Activated effector memory CD4-positive, alpha-beta T cell treated with anti-CD3 and anti-CD28 coated beads, Interleukin-2, amount 50 U/mL, for 16 hours (primary cell): ENCODE data around the gene FAM184B.

ENCODE experiments used
- DNase-seq: peaks from one replicate; pipeline ENCODE4 v3.0.0-alpha.2; 2020

Gene FAM184B

DNA sequence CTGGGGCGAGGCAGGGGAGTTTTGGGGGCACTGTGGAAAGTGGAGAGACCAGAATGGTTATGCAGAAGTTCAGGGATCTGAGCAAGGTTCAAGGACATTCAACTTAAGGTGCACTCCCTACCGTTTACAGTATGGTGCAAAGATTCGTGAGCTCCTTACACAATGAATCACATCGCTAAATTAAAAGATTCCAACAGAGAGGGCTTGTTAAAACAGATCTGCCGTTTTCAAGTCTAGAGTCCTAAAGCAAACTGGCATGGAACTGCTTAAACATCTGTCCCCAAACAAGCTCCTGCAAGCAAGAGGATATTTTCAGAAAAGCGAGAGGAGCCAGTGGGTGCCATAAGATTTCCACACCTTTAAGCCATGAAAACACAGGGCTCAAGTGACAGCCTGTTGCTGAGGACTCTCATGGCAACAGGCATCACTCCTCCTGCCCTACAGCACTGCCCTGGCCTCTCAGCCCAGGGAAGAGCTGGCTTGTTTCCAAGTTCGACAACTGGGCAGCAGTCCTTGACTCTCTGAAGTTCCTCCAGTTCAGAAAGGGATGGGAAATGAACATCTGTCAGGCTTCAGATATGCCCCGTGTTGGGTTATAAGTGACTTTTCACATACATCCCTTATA, 10.0 kb downstream of the FAM184B start:
- no peak for DNase-seq

DNA sequence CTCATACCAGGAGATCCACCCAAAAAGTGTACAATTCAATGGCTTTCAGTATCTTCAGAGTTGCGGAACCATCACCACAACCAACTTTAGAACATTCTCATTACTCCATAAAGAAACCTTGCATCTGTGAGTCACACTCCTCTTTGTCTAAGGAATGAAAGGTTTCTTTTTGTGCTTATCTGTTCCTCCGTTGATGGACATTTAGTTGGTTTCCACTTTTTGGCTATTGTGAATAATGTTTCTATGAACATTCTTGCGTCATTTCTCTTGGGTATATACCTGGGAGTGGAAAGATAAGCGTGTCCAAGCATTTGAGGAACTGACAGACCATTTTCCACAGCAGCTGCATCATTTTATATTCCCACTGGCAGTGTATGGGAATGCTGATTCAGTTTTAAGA, 10.6 kb downstream of the FAM184B start:
- no peak for DNase-seq

DNA sequence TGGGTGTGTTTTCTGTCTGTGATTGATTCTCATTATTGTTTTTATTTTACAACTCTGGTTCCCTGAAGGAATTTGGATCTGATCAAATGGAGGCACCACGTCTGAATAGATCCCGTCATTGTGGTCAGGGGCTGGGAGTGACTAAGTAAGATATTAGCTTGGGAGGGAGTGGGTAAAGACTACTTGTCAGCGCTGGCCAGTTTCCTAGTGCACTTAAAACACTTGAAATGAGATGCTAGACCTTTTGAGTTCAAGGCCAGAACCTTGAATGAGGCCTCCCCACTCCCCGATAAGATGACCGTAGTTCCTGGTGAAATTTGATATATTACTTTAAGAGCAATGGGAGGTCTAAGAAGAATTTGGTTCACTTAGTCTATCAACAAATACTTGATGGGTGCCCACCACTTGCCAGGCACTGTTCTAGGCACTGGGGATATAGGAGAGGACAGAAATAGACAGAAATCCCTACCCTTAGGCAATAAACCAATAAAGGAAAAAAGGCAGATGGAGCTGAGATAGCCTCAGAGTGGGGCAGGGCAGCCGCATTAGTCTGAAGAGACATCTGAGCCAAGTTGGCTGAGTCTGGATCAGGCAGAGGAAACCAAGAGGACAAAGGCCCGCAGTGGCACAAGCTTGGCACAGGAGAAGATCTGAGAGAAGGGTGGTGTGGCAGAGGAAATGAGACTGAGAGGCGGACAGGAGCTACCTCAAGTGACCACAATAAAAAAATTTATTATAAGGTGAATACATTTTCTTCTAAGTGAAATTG, 11.8 kb downstream of the FAM184B start:
- DNase-seq: no peak

DNA sequence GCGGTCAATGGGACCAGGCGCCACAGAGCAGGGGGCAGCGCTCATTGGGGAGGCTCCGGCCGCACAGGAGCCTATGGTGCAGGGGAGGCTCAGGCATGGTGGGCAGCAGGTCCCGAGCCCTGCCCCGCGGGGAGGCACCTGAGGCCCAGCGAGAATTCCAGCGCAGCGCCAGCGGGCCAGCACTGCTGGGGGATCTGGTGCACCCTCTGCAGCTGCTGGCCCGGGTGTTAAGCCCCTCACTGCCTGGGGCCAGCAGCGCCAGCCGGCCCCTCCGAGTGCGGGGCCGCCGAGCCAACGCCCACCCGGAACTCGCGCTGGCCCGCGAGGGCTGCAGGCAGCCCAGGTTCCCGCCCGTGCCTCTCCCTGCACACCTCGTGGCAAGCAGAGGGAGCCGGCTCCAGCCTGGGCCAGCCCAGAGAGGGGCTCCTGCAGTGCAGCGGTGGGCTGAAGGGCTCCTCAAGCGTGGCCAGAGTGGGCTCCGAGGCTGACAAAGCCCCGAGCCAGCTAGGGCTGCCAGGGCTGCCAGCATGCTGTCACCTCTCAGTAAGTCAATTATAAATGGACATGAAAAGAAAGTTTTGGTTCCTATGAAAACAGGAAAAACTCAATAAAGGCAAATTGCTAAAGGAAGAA, 14.5 kb downstream of the FAM184B start:
- DNase-seq: no peak

DNA sequence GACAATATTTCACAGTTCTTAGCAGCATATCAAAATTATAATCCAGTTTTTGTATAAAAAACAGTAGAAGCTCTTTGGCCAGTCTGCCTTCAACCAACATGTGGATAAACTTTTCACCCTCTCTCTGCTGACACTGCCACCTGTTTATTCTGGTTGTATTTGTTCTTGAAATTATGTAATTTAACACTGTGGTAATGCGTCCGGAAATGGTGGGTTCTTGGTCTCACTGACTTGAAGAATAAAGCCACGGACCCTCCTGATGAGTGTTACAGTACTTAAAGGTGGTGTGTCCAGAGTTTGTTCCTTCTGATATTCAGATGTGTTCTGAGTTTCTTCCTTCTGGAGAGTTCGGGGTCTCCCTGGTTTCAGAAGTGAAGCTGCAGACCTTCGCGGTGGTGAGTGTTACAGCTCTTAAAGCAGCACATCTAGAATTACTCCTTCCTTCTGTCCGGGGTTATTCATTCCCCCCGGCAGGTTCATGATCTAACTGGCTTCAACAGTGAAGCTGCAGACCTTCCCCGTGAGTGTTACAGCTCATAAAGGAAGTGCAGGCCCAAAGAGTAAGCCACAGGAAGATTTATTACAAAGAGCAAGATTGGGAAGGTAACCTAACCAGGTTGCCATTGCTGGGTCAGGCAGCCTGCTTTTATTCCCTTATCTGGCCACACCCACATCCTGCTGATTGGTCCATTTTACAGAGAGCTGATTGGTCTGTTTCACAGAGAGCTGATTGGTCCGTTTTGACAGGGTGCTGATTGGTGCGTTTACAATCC, 15.7 kb downstream of the FAM184B start:
- DNase-seq: no peak

DNA sequence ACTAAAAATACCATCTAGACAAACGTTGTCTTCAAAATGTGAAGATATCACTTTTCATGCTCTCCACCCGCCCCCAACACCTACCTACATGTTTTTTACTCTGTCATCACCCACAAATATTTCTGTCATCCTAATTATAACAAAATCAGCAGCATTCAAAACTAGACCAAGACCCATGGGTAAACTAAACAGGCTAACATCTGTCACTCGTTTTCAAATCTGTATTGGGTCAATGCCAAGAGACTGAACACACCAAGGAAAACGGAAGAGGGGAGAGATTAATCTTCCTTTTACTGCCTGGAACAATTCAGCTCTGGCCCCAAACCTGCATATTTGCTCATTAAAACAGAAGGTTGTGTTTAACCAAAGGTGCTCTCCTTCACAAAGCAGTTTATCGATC, 17.5 kb downstream of the FAM184B start:
- no peak for DNase-seq

DNA sequence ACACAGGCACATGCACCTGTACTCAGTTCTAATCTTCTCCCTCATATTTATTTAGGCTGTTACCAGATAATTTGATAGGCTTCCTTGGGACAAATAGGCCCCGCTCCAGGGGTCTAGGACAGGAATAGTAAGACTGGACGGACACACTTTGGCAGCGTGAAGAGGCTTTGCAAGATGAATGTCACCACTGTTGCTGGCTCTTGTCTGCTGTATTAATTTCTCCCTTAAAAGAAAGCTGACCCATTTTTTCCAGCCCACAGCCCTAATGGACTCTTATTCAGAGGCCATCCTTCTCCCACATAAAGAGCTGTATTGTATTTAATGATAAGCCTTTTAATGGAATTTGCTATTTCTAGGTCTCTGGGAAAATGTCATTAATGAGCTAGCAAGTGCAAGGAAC, 18.0 kb downstream of the FAM184B start:
- DNase-seq: no peak

DNA sequence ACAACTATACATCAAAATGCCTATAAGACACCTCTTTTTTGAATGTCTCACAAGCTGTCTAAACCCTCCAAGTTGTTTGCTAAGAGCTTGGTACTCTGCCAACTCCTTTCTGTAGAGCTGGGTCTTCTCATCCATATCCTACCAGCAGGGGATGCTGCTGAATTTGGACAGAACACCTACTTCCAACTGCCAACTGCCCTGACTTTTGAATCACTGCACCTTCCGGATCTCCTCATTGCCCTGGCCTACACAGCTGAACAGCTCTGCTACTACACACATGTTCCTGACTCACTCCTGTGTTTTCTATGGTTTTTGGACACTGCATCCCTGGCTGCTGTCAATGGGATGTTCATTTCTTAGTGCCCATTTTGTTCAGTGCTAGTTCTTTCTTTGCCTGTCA, 18.7 kb downstream of the FAM184B start:
- DNase-seq: no peak

DNA sequence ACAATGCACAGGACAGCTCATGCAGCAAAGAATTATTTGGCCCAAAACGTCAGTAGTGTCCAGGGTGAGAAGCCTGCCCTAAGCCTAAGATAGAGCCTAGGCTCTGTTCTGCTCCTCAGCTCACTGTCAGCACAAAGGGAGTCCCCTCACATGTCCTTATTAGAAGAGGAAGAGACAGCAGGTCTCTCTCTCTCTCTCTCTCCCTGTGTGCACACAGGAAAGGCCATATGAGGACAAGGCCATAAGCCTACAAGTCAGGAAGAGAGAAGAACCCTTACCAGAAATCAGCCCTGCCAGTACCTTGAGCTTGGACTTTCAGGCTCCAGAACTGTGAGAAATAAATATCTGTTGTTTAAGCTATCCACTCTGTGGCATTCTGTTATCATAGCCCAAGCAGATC, 20.4 kb downstream of the FAM184B start:
- no peak for DNase-seq

DNA sequence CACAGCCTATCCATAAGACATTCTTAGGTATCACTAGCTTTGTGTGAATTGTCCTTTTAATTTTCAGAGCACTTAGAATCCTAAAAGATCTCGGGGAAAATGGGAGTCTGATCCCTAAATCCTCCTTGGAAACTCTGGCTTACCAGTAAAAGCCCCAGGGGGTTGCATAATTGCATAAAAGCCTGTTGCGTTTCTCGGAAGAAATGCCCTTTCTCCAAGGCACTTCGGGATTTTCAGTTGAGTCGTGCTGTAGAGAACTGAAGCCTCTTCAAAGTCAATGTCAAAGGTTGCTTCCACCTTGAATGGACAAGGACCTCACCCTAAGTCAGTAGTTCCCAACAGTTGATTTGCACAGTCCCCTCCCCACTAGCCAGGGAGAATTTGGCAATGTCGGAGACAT, 20.8 kb downstream of the FAM184B start:
- DNase-seq: no peak

DNA sequence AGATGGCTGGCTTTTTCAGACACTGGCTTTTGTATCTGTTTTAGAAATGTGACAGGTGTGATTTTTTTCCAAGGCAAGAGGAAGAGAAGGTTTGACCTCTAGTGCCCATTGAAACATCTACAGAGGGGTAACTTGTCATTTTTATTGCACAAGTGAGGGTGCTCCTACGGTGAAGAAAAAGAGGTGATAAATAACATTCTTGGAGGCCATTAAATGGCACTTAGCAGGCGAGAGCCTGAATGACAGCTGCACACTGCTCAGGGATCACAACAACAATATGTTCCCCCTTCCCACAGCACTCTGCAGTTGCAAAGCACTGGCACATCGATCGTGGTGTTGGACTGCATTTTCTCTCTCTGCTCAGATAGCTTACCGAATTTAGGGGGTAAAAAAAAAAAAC, 22.9 kb downstream of the FAM184B start:
- no peak for DNase-seq

DNA sequence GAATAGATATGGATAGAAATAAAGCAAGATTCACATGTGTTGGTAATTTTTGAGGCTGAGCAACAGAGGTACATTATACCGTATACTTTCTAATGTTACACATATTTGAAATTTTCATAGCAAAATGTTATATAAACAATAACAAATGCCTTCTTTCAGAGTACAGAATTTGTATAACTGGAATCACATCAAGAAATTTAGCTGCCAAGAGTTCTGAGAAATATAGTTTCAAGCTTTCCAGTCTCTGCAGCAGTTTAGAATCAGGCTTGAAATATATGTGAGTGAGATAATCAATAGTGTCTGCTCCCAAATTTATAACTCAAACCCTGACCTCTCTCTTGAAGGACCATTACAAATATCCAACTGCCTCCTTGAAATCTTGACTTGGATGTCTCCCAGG, 23.8 kb downstream of the FAM184B start:
- DNase-seq: no peak

DNA sequence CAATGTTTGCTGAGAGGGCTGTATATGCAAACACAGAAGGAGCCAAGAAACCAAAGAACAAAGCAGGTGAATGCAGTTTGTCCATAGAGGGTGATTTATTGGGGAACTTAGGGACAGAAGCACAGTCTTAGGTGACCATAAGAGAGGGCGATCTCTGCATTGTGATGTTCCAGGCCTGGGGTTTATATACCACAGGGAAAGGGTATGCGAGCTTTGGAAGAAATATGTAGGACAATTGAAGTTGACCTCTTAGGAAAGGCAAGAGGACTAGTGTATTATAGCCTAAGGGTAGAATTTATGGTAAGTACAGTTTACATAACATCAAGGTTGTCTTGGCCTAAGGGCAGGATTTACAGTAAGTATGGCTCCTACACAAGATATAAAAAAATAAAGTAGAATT, 27.8 kb downstream of the FAM184B start:
- no peak for DNase-seq

DNA sequence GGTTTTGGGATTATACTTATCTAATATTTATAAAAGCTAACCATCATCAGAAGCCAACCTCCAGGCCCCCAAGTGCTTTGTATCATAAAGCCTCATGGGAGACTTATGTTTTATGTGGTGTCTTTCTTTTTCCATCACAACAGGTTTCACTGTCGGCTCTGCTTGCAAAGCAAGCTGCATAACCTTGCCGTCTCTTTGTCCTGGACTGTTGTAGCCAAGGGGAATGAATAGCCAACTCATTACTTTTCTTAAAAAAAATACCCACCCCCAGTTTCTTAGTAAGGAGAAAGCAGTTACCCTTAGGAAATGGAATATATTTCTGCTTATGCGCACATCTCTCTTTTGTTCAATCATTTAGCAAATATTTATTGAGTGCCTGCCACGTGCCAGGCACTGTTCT, 40.7 kb downstream of the FAM184B start:
- DNase-seq: no peak

DNA sequence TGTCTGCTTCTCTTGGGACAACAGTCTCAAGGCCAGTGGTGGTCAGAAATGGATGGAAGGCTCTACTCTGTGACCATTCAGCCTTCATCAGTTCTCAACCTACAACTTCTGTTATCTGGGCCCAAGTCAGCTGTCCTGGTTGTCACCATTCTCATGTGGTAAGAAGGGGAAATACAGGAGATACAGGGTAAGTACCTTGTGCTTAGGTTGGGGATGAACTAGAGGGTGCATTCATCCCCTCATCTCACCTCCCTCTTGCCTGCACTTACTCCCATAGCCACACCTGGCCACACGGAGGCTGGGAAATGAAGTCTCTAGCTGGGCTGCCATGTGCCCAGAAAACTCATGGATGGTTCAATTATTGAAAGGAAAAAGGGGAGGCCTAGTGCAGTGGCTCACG, 44.9 kb downstream of the FAM184B start:
- DNase-seq: no peak

DNA sequence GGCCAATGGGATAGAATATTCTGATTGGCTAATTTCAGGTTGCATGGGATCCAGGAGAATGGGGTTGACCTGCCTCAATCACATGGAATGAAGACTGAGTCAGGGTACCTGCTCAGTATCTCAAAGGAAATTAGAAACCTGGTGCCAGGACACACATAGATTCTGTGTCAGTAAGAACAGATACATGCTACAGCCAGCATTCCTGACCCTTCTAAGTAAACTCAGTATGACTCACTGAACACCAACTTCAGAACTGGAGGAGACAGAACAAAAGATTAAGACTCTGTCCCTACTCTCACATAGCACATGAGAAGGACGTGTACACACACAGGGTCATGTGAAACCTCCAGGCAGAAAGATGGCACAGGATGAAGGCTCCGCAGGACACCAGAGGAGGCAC, 54.5 kb downstream of the FAM184B start:
- DNase-seq: no peak

DNA sequence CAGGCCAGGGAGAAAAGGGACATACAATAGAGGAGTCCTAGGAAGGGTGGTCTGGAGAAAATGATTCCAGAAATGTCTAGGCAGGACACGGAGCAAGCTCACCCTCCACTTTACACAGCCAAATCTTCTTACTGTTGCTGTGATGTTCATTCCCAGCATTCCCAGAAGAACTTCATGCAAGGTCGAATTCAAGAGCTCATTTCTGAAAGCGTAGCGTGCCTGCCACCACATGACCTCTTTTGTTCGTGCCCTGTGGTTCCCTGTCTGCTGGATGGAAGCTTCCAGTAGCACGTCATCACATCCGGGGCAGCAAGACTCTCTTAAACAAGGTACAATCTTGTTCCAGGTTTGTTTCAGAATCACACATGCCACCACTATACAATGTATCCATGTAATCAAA, 57.8 kb downstream of the FAM184B start:
- DNase-seq: no peak

DNA sequence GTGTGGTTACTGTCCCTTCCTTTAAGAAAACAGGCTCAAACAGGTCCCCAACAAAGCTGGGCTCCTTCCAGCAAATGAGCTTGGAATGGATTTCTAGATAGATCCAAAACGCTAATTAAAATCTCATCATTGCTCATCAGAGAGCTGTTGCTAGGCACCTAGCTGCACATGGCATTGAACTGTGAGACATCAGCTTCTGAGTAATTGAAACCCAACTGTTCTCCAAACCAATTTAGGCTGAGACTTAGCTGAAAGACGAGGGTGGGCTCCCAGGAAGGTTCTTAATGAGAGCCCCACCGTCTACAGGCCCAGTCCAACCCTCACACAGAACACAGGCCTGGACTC, 59.1 kb downstream of the FAM184B start:
- DNase-seq: no peak

DNA sequence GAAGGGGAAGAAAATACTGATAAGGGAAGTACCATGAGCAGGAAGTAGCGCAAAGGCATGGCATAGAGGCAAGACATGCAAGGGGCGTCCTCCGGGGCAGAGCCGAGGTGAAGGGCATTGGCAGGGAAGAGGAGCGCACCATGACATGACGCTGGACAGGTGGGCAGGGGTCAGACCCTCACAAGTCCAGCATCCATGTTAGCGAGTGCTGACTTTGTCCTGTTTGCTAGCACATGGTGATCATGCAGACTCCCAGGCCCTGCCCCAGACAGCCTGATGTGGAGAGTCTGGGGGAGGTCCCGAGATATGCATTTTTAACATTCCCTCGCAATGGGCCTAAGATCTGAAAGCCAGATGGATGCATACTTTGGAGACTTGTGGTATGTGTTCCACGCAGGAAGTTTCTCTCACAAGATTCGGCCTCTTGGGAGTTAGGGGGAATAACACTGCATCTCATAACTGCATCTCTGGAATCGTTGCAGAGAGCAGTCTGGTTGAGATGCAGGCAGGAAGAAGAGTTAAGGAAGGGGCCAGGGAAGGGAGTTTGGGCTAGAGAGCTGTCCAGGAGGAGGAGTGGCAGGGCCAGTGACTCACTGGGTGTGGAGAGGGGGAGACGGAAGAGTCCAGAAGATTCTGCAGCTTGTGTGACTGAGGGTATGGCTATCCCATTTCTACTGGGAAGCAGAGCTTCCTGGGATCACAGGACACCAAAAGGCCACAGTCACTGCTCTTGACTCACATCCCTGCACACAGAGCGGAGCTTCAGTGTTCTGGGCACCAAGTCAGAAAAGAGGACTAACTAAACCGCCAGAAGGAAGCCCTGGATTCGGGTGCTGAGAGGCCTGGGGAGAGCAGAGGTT, 59.7 kb downstream of the FAM184B start:
- no peak for DNase-seq

DNA sequence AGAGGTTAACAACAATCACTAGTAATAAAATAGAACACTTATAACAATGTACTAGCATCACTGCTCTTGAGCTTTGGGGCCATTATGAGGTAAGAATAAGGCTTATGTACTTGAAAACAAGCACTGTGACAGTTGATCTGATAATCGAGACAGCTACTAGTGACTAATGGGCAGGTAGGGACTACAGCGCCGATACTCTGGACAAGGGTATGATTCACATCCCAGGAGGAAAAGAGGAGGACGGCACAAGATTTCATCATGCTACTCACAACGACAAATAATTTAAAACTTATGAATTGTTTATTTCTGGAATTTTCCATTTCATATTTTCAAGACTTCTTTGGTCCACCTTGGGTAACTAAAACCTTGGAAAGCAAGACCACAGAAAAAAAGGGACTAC, 62.3 kb downstream of the FAM184B start:
- DNase-seq: no peak

DNA sequence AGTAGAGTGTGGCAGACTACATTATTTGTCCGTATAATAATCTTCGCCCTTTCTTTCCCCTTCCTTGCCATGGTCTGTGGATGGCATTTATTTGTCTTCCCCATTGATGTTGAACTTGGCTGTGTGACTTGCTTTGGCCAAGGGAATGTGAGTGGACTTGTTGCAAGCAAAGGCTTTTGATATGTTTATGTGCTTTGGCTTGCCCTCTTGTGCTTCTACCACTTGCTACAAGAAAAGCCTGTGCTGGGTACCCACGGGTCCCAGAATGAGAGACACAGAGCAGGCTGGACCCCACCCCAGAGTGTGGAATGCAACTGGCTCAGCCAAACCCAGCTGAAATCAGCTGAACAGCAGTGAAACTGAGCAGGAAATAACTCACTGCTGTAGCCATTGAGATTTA, 63.0 kb downstream of the FAM184B start:
- DNase-seq: no peak

DNA sequence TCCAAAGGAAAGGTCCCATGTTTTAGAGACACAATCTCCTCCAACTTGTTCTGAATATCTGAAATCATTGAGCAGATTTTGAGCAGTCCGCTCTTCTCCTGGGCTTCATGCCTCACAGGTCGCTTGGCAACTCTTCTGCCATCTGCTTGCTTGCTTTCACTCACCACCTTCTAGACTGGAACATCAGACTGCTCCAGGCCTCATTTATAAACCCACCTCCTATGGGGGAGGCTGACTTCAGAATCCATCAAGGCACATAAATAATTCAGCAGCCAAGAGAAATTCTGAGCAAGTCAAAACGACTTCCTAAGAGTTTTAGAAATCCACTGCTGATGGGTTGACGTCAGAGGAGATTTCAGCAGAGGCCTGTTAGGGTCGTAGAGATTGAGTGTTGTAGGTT, 64.1 kb downstream of the FAM184B start:
- DNase-seq: no peak

DNA sequence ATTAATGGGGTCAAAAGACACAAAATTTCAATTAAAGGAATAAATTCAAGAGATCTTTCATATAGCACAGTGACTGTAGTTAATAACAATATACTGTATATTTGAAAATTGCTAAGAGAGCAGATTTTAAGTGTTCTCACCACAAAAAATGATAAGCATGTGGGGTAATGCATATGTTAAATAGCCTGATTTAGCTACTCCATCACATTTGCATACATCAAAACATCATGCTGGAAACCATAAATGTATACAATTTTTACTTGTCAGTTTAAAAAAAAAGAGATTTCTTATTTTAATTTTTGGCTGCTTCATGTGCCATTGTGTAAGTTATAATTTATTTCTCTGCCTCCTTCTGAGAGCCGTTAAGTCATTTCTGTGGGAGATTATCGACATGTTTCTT, 65.9 kb downstream of the FAM184B start:
- DNase-seq: no peak
